DMS 273 (cell line): ENCODE measurements around the gene BAIAP3.
A peak's percentile ranks its signal among the peaks of the same experiment; 100 is the strongest.

Experiments used
- DNase-seq: peaks from one replicate; lab custom pipeline; 2025; ENCODE audit not compliant: unreplicated experiment; lab: John Stamatoyannopoulos, UW

BAIAP3 gene

GRCh38 chr16:1299868-1300203, 33.6 kb upstream of the BAIAP3 start:
- no peak for DNase-seq

- DNase-seq: peak; percentile 75
Measured at GRCh38 chr16:1300664-1301476, 32.6 kb upstream of the BAIAP3 start.

GRCh38 chr16:1301562-1301961, 31.9 kb upstream of the BAIAP3 start:
- DNase-seq: no peak

- no peak for DNase-seq
Measured at GRCh38 chr16:1305823-1306222, 27.6 kb upstream of the BAIAP3 start.

- DNase-seq: no peak
Measured at GRCh38 chr16:1306334-1306733, 27.1 kb upstream of the BAIAP3 start.

- no peak for DNase-seq
Measured at GRCh38 chr16:1308036-1308976, 25.1 kb upstream of the BAIAP3 start.

GRCh38 chr16:1308977-1309885, 24.2 kb upstream of the BAIAP3 start, which contains the start of gene UBE2I:
Gene UBE2I, plus strand, starts transcription at chr16:1309636. Its CDS starts 4,395 bp downstream, at chr16:1314031.
- DNase-seq: peak; percentile 99

GRCh38 chr16:1309888-1310831, 23.3 kb upstream of the BAIAP3 start:
- DNase-seq: peak; percentile 52

GRCh38 chr16:1310832-1311200, 22.6 kb upstream of the BAIAP3 start:
- peak; percentile 60 for DNase-seq

GRCh38 chr16:1311212-1311737, 22.2 kb upstream of the BAIAP3 start:
- DNase-seq: peak; percentile 60

- no peak for DNase-seq
Measured at GRCh38 chr16:1311738-1312466, 21.5 kb upstream of the BAIAP3 start.

- no peak for DNase-seq
Measured at GRCh38 chr16:1312467-1312816, 21.0 kb upstream of the BAIAP3 start.

GRCh38 chr16:1312903-1313302, 20.5 kb upstream of the BAIAP3 start:
- no peak for DNase-seq

GRCh38 chr16:1313721-1314369, 19.6 kb upstream of the BAIAP3 start:
- no peak for DNase-seq

- no peak for DNase-seq
Measured at GRCh38 chr16:1314399-1315068, 18.9 kb upstream of the BAIAP3 start.

- no peak for DNase-seq
Measured at GRCh38 chr16:1315081-1316032, 18.1 kb upstream of the BAIAP3 start.

- no peak for DNase-seq
Measured at GRCh38 chr16:1316033-1316405, 17.4 kb upstream of the BAIAP3 start.
